GM12892 (cell line): Measurements from ENCODE around the gene TBXAS1.

Experiments
- DNase-seq: peaks from one replicate; pipeline ENCODE4 v3.0.0; 2011; ENCODE audit not compliant: insufficient read length
- FAIRE-seq: peaks from 2 replicates; lab custom pipeline; 2011; peaks lifted over from hg19 to GRCh38; lab: Jason Lieb, UNC
- POLR2A ChIP-seq: IDR thresholded peaks from 2 replicates; pipeline ENCODE4 v1.6.1; 2011; ENCODE audit warnings: low read depth, low read length, control low read depth
- POLR2AphosphoS5 ChIP-seq: IDR thresholded peaks from 2 replicates; pipeline ENCODE4 v1.6.1; 2011; ENCODE audit warnings: low read depth, low read length, control low read depth
- TAF1 ChIP-seq: IDR thresholded peaks from 2 replicates; pipeline ENCODE4 v1.6.1; 2011; ENCODE audit warnings: low read depth, mild to moderate bottlenecking, control low read depth, low read length, borderline replicate concordance

TBXAS1 gene

DNA sequence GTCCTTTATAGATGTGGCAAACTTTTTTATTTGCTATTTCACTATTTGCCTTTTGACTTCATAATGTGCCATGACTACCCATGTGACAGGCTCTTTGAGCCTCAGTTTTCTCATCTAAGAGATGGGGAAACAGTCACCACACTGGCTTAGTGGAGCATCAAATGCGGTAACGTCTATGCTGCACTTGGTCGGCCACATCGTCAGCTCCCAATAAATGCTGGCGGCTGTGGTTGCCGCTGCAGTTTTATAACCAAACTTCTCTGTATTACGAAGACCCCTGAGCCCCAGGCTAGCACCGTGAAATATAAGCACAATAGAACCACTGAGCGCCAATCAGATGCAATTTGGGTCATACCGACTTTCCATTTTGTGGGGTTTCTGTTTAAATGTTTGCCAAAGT is 177.5 kb downstream of the TBXAS1 start:
- TF ChIP-seq POLR2AphosphoS5 (no peak), TAF1 (no peak), POLR2A (no peak)
- no peak for DNase-seq
- no peak for FAIRE-seq

DNA sequence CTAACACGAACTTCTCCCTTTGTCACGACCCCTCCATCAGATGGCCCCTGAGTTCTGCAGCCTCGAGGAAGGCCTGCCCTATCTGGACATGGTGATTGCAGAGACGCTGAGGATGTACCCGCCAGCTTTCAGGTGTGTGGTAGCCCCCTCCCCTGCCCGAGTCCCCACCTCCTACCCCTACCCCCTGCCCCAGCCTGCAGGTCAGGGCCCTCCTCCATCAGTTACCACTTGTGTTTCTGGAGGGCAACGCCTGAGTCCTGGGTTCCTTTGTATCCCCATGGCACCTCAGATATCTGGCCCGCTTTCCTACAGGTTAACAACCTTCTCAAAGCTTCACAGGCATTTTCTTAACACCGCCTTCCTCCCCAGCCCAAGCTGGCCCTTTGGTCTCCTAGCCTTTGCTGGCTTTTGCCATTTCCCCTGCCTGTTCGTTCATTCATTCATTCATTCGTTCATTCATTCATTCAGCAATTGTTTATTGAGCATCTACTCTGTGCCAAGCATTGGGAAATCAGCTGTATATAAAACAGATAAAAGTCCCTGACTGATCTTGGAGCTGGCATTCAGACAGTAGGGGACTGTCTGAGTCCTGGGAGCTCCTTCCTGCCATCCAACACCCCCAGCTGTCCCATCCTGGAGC is 178.1 kb downstream of the TBXAS1 start:
- DNase-seq (no peak), FAIRE-seq (no peak)
- TF ChIP-seq POLR2AphosphoS5 (no peak), TAF1 (no peak), POLR2A (no peak)

DNA sequence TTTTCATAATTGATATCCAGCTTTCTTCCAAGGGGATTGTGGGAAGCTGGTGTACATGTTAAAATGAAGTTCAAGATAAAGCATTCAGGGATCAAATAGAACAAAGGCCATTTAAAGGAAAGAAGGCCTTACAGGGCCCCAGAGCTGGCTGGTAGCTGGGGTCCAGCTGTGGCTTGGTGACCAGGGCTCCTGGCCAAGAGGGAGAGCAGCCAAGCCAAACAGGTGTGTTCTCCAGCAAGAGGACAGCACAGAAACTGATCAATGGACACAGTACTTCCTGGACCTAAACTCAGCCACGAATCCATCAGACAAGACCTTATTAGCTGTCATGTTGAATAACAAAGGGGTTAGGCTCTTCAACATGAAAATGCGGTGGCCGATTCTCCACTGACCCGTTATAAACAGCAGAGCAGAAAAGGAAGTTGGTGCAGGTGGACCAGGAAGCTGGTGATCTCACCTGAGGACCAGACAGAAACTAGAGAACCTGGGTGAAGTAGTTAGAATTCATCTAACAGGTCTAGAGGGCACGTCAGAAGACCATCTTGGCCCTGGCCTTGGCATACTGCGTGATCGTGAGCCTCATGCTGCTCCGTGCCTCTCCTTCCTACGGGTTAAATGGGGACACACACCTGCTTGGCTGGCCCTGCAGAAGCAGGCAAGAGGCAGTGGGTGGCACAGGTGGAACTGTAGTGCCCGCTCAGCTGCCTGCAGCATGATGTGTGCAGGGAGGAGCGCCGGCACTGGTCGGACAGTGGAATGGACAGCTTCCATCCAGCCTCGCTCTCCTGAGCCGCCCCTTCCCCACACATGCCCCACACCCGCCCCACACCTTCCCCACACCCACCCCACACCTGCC is 179.9 kb downstream of the TBXAS1 start:
- FAIRE-seq = no peak
- no peak for DNase-seq
- TF ChIP-seq POLR2AphosphoS5 (no peak), TAF1 (no peak), POLR2A (no peak)

DNA sequence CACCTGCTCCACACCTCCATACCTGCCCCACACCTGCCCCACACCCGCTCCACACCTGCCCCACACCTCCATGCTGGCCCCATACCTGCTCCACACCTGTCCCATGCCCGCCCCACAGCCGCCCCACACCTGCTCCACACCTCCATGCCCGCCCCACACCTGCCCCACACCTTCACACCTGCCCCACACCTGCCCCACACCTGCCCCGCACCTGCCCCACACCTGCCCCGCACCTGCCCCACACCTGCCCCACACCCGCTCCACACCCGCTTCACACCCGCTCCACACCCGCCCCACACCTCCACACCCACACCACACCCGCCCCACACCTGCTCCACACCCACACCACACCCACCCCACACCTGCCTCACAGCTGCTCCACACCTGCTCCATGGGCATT is 180.7 kb downstream of the TBXAS1 start:
- no peak for TF ChIP-seq POLR2AphosphoS5
- no peak for TF ChIP-seq POLR2A
- TF ChIP-seq TAF1 = no peak
- no peak for FAIRE-seq
- no peak for DNase-seq

DNA sequence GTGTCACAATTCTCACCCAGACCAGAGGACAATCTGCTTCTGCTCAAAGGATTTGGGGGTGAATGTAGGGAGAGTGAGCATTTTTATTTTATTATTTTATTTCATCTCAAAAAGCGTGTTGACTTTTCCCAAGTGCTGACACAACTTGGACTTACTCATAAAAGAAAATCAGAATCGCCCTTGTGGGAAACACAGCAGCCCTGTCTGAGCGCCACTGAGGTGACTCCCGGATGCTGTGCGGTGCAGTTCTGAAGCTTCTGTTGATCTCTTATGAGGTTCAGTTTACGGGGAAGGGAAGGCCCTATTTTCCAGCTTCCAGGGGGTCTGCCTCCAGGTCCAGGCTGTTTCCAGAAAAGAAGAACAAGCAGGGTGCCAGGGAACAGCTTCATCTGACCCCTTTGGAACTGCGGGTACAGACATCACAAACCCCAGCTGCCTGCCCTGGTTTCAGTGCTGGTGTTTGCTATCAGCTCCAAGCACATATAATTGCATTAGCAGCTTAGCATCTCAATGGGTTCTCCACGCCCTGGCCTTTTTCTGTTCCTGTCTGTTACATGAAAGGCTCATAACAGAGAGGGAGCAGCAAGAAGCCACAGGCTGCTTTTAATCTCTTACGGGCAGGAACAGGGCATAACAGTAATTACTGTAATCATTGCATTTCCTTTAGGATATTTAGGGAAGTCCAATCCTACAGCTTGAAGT is 181.3 kb downstream of the TBXAS1 start:
- DNase-seq = no peak
- FAIRE-seq = no peak
- TF ChIP-seq POLR2A (no peak), POLR2AphosphoS5 (no peak), TAF1 (no peak)

DNA sequence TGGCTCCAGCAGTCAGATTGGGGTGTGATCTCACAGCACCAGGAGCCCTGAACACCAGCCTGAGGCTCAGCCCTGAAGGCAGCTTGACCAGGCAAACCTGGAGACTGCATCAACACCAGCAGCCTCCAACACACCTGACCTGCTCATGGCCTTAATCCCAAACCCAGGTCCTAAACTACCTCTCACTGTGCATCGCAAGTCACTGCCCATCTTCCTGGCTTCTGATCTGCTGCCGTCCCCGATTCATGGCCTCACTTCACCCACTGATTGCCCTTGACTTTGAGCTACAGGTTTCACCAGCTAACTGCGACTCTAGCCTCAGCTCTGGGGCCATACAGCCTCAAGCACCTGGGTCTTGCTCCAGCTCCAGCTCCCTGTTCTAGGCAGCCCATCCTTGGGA is 184.6 kb downstream of the TBXAS1 start:
- DNase-seq (no peak), FAIRE-seq (no peak)
- TF ChIP-seq POLR2A (no peak), TAF1 (no peak), POLR2AphosphoS5 (no peak)

DNA sequence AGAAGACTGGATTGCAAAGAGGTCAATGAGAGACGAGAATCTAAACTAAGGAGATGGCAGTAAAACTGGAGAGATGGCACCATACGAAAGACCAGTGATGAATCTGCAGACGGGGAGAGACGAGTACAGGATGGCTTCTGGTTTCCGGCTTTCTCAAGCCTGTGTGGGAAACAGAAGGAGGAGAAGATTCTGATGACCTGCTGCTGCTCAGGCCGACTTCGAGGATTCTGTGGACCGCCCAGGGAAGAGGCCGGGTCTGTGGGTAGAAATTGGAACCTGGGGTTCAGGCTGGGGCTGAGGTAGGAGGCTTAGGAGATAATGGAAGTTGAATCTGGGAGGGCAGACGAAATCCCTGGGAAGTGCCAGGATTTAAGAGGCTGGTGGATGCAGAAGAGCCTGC is 185.1 kb downstream of the TBXAS1 start:
- no peak for FAIRE-seq
- no peak for DNase-seq
- TF ChIP-seq TAF1 (no peak), POLR2A (no peak)

DNA sequence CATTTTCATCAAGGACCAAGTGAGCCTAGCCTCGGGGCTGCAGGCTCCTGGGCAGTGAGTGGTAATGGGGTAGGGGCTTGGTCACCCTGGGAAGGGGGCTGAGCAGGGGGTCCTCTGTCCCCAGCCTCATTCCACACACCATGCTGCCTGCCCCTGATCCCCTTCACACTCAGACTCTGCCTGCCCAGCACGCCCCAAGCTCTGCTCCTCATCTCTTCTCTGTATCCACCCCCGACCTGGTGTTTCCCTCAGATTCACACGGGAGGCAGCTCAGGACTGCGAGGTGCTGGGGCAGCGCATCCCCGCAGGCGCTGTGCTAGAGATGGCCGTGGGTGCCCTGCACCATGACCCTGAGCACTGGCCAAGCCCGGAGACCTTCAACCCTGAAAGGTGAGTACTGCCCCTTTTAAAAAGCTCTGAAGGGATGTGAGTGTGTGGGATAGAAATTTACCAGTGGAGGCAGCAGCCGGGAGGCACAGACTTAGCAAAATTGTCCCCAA is 186.5 kb downstream of the TBXAS1 start:
- no peak for DNase-seq
- FAIRE-seq = no peak
- no peak for TF ChIP-seq TAF1
- TF ChIP-seq POLR2AphosphoS5 = no peak
- TF ChIP-seq POLR2A = no peak

DNA sequence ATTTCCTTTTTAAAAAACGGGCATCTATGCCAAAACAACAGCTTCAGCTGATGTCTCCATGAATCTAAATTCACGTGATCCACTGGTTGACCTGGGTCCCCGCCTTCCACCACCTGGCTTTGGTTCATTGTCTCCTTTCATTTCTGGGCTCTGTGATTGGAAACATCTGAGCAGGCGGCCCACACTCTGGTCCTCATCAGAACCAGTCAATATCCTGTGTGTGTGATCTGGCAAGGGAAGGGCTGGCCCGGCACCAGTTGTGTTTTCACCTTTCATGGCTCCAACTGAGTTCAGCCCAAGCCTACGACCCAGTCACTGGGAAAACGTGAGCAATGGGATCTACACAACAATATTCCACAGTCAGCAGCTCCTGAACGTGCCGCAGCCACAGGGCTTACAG is 187.5 kb downstream of the TBXAS1 start:
- FAIRE-seq (no peak), DNase-seq (no peak)
- TF ChIP-seq POLR2A (no peak), TAF1 (no peak), POLR2AphosphoS5 (no peak)

DNA sequence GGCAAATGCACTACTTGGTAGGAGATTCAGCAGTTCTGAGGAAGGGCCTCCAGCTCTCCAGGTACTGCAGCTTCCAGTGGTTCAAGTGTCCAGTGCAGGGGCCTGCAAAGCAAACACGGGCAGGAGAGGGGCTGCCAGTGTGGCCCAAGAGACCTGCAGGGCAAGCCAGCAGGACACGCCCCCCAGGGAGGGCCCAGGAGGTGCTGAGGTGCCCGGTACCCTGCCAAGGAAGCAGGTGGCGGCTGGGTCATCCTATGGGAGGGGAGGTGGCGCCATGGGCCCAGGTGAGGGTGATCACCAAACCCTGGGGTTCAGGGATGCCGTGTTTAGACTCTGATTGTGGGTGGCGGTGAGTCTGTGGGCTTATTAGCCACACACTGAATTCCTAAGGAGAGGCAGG is 188.0 kb downstream of the TBXAS1 start:
- TF ChIP-seq POLR2AphosphoS5 (no peak), POLR2A (no peak), TAF1 (no peak)
- FAIRE-seq (no peak), DNase-seq (no peak)

DNA sequence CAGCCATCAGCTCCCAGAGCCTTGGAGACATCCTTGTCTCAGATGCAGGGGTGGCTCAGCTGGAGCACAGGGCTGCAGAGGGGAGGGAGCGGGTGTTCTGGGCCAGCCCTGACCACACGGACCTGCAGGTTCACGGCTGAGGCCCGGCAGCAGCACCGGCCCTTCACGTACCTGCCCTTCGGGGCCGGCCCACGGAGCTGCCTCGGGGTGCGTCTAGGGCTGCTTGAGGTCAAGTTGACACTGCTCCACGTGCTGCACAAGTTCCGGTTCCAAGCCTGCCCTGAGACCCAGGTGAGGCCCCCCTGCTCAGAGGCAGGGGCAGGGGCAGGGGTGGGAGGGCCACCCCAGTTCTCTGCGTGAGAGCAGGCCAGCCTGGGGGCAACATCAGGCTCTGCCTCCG is 188.5 kb downstream of the TBXAS1 start:
- FAIRE-seq (no peak), DNase-seq (no peak)
- TF ChIP-seq POLR2AphosphoS5 = no peak
- TF ChIP-seq TAF1 = no peak
- TF ChIP-seq POLR2A = no peak
